ENCODE measurements around the gene OLAH.

The OLAH gene

DNA sequence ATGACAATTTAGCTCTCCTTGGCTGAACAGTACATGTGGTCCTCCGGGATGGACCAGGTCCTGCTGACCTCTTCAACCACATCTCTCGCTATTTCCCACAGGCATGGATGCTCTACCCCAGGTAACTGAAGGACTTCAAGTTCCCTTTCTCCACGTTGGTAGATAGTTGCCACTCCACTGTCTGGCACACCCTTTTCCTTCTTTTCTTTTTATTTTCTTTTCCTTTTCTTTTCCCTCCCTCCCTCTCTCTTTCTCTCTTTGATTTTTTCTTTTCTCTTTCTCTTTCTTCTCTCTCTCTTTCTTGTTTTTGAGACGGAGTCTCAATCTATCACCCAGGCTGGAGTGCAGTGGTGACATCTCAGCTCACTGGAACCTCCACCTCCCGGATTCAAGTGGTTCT is 47.7 kb downstream of the OLAH start:
- H4K8ac ChIP-seq (ENCODE audit: low read length) = no peak overlapping the region
- no peak overlapping the region for H3K4me2 ChIP-seq (ENCODE audit: low read length, poor library complexity, severe bottlenecking)
- no peaks in the 10 kb centered on the region for H3K36me3 ChIP-seq (ENCODE audit: control insufficient read depth in 1 of 2, insufficient read depth in 2 of 2, low read depth in 1 of 2, low read length in 2 of 2)
- no peak overlapping the region for H3K27ac ChIP-seq (ENCODE audit: low read length, poor library complexity, severe bottlenecking)
- H3K9me3 ChIP-seq (ENCODE audit: control insufficient read depth, low read length) = no peaks in the 10 kb centered on the region
- no peak overlapping the region for H2BK5ac ChIP-seq (ENCODE audit: low read depth, low read length, poor library complexity, severe bottlenecking)
- H3K14ac ChIP-seq (ENCODE audit: low read length in 2 of 2) = no peak overlapping the region
- peaks cover 4% of the 10 kb centered on the region for H3K4me1 ChIP-seq (ENCODE audit: control insufficient read depth, insufficient read depth, low read depth, low read length)
- no peak overlapping the region for H3K4ac ChIP-seq (ENCODE audit: low read depth in 1 of 2, low read length in 2 of 2)
- H3K9ac ChIP-seq (ENCODE audit: low read length) = no peak overlapping the region
- peaks cover 2% of the 10 kb centered on the region for H3K79me1 ChIP-seq (replicated peaks; ENCODE audit: low read length, poor library complexity, severe bottlenecking)
- H2AFZ ChIP-seq (ENCODE audit: low read depth, low read length) = no peak overlapping the region
- H3K27me3 ChIP-seq (ENCODE audit: control insufficient read depth in 1 of 2, insufficient read depth in 1 of 2, low read length in 2 of 2) = peaks cover 0 to 3% of the 10 kb centered on the region in 2 experiments
- no peak overlapping the region for H2BK15ac ChIP-seq (ENCODE audit: low read depth, poor library complexity, severe bottlenecking)
- H2AK5ac ChIP-seq (ENCODE audit: low read length, severe bottlenecking) = no peak overlapping the region
- no peak overlapping the region for H2BK12ac ChIP-seq (ENCODE audit: low read length in 2 of 2)
- H3K18ac ChIP-seq (ENCODE audit: low read depth in 1 of 2, low read length in 2 of 2) = no peak overlapping the region
- no peak overlapping the region for H3K4me3 ChIP-seq (ENCODE audit: insufficient read depth in 1 of 2, low read depth in 1 of 2, low read length in 2 of 2)
- H3K23ac ChIP-seq (ENCODE audit: low read length in 2 of 2) = no peak overlapping the region
- no peak for DNase-seq
- no peak overlapping the region for H2BK120ac ChIP-seq (ENCODE audit: low read depth, low read length)
- H4K91ac ChIP-seq (ENCODE audit: low read length) = no peak overlapping the region
- 89% methylated on average over 5 of the region's 5 CpGs for WGBS

DNA sequence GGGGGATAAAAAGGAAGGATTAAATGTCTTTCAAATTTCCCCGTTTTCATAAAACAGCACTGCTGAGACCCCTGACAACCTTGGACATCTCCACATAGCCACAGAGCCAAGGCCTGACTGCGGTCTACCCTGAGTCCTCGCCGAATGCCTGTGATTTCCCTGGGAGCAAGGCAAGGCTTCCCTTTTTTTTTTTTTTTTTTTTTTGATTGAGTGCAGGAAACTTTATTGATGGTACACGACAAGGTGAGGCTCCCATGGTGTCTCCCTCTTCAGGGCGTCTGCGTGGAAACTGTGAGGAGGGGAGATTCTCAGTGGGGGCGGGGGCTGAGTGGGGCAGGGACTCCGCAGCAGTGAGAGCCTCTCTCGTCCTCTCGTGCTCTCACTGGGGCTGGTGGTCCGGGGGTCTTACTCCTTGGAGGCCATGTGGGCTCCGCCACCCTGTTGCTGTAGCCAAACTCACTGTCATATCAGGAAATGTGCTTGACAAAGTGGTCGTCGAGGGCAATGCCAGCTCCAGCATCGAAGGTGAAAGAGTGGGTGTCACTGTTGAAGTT is 49.2 kb downstream of the OLAH start:
- H3K9me3 ChIP-seq (ENCODE audit: control insufficient read depth, low read length) = no peaks in the 10 kb centered on the region

DNA sequence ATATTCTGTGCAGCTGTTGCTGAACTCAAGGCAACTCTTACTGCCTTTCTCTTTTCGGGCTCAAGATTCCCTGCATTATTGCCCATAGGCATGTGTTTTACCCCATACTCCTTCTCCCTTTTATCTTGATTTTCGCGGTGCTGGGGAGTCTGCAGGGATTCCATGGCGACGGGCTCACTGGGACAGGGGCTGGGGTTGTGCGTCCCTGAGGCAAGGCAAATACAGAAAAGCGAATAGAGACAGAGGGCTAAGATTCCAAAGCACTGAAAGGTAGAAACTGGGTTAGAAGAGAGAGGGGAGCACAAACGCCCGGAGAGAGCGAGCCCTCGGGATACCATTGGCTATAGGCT is 52.9 kb downstream of the OLAH start:
- Histone ChIP-seq H3K36me3 (ENCODE audit: control insufficient read depth in 1 of 2, insufficient read depth in 2 of 2, low read depth in 1 of 2, low read length in 2 of 2) (peaks cover 3 to 14% of the 10 kb centered on the region in 2 experiments), H3K4ac (ENCODE audit: low read depth in 1 of 2, low read length in 2 of 2) (no peak overlapping the region), H3K27me3 (ENCODE audit: control insufficient read depth in 1 of 2, insufficient read depth in 1 of 2, low read length in 2 of 2) (peaks cover 0 to 3% of the 10 kb centered on the region in 2 experiments), H3K4me2 (ENCODE audit: low read length, poor library complexity, severe bottlenecking) (peak overlapping the region; percentile 95), H2BK120ac (ENCODE audit: low read depth, low read length) (no peak overlapping the region), H3K23ac (ENCODE audit: low read length in 2 of 2) (peak overlapping the region in 1 of 2 experiments; percentile 64), H3K18ac (ENCODE audit: low read depth in 1 of 2, low read length in 2 of 2) (peak overlapping the region in 1 of 2 experiments; percentile 30), H3K79me1 (replicated peaks; ENCODE audit: low read length, poor library complexity, severe bottlenecking) (peaks cover 6% of the 10 kb centered on the region), H2BK12ac (ENCODE audit: low read length in 2 of 2) (peak overlapping the region in 1 of 2 experiments; percentile 21), H3K27ac (ENCODE audit: low read length, poor library complexity, severe bottlenecking) (peak overlapping the region; percentile 54), H3K9ac (ENCODE audit: low read length) (peak overlapping the region; percentile 100), H2AFZ (ENCODE audit: low read depth, low read length) (peak overlapping the region; percentile 92), H2BK5ac (ENCODE audit: low read depth, low read length, poor library complexity, severe bottlenecking) (no peak overlapping the region), H3K4me1 (ENCODE audit: control insufficient read depth, insufficient read depth, low read depth, low read length) (peaks cover 5% of the 10 kb centered on the region), H2AK5ac (ENCODE audit: low read length, severe bottlenecking) (no peak overlapping the region), H4K91ac (ENCODE audit: low read length) (no peak overlapping the region), H3K14ac (ENCODE audit: low read length in 2 of 2) (no peak overlapping the region), H4K8ac (ENCODE audit: low read length) (peak overlapping the region; percentile 3), H3K9me3 (ENCODE audit: control insufficient read depth, low read length) (no peaks in the 10 kb centered on the region), H3K4me3 (ENCODE audit: insufficient read depth in 1 of 2, low read depth in 1 of 2, low read length in 2 of 2) (peak overlapping the region; percentile 65 to 99), H2BK15ac (ENCODE audit: low read depth, poor library complexity, severe bottlenecking) (no peak overlapping the region)
- no peak for DNase-seq
- WGBS = 7% methylated on average over 11 of the region's 11 CpGs

More for the DNA sequence above, 49.2 kb downstream of the OLAH start:
- H3K27ac ChIP-seq (ENCODE audit: low read length, poor library complexity, severe bottlenecking) = no peak overlapping the region
- H3K36me3 ChIP-seq (ENCODE audit: control insufficient read depth in 1 of 2, insufficient read depth in 2 of 2, low read depth in 1 of 2, low read length in 2 of 2) = no peaks in the 10 kb centered on the region
- no peak overlapping the region for H2BK12ac ChIP-seq (ENCODE audit: low read length in 2 of 2)
- H3K4ac ChIP-seq (ENCODE audit: low read depth in 1 of 2, low read length in 2 of 2) = no peak overlapping the region
- no peak overlapping the region for H3K4me2 ChIP-seq (ENCODE audit: low read length, poor library complexity, severe bottlenecking)
- no peak overlapping the region for H2BK120ac ChIP-seq (ENCODE audit: low read depth, low read length)
- H3K14ac ChIP-seq (ENCODE audit: low read length in 2 of 2) = no peak overlapping the region
- WGBS = 89% methylated on average over 15 of the region's 16 CpGs
- no peak for DNase-seq
- H3K27me3 ChIP-seq (ENCODE audit: control insufficient read depth in 1 of 2, insufficient read depth in 1 of 2, low read length in 2 of 2) = peaks cover 0 to 3% of the 10 kb centered on the region in 2 experiments
- no peak overlapping the region for H3K18ac ChIP-seq (ENCODE audit: low read depth in 1 of 2, low read length in 2 of 2)
- no peak overlapping the region for H3K23ac ChIP-seq (ENCODE audit: low read length in 2 of 2)
- no peak overlapping the region for H3K4me3 ChIP-seq (ENCODE audit: insufficient read depth in 1 of 2, low read depth in 1 of 2, low read length in 2 of 2)
- H3K4me1 ChIP-seq (ENCODE audit: control insufficient read depth, insufficient read depth, low read depth, low read length) = peaks cover 4% of the 10 kb centered on the region
- no peak overlapping the region for H2AFZ ChIP-seq (ENCODE audit: low read depth, low read length)
- peaks cover 4% of the 10 kb centered on the region for H3K79me1 ChIP-seq (replicated peaks; ENCODE audit: low read length, poor library complexity, severe bottlenecking)
- no peak overlapping the region for H2BK15ac ChIP-seq (ENCODE audit: low read depth, poor library complexity, severe bottlenecking)
- H2AK5ac ChIP-seq (ENCODE audit: low read length, severe bottlenecking) = no peak overlapping the region
- H2BK5ac ChIP-seq (ENCODE audit: low read depth, low read length, poor library complexity, severe bottlenecking) = no peak overlapping the region
- H4K91ac ChIP-seq (ENCODE audit: low read length) = no peak overlapping the region
- no peak overlapping the region for H4K8ac ChIP-seq (ENCODE audit: low read length)
- no peak overlapping the region for H3K9ac ChIP-seq (ENCODE audit: low read length)

DNA sequence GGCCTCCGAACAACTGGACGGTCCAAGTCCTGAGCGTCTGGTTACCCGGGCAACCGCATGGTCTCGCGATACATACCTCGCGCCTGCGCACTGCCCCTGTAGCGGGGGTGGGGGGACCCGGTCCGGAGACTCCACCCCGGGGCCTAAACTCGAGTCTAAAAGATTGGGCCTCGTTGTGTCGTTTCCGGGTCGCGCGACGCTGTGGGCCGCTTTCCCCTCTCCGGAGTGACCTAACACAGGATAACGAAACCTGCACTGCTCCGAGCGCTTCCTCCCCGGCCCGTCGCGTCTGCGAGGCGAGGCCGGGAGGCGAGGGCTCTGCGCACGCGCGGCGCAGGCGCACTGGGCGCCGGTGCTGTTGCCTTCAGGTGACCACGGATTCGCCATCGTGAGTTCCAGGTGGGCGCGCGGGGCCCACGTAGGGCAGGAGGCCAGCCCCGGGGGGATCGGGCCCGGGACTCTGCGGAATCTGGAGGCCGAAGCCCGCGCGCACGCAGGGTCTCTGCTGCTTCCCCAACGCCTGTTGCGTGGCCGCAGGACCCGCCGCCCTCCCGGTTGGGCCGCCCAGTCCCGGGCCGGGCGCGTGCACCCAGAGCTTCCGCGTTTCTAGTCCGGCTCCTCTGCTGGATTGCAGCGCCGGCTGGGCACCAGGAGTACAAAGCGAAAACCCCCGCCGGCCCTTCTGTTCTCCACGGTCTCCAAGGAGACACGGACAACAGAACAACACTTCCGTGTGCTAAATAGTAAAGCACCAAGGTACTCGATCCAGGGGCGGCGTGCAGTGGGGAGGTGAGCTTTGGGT is 53.5 kb downstream of the OLAH start, which contains the start of gene RPP38:
RPP38 (plus strand) TSS at position 345 of the 802 bp plus-strand sequence. CDS start 5,960 bp downstream, outside the sequence.
- H3K79me1 ChIP-seq (replicated peaks; ENCODE audit: low read length, poor library complexity, severe bottlenecking) = peaks cover 9% of the 10 kb centered on the region
- DNase-seq = peak; percentile 96

More for the DNA sequence above, 53.5 kb downstream of the OLAH start, which contains the start of gene RPP38:
- H3K23ac ChIP-seq (ENCODE audit: low read length in 2 of 2) = peak within 1 kb of the TSS; percentile 64 to 93
- H3K18ac ChIP-seq (ENCODE audit: low read depth in 1 of 2, low read length in 2 of 2) = peak within 1 kb of the TSS; percentile 96 to 99
- H3K9me3 ChIP-seq (ENCODE audit: control insufficient read depth, low read length) = no peaks in the 10 kb centered on the region
- peaks cover 3 to 18% of the 10 kb centered on the region in 2 experiments for H3K36me3 ChIP-seq (ENCODE audit: control insufficient read depth in 1 of 2, insufficient read depth in 2 of 2, low read depth in 1 of 2, low read length in 2 of 2)
- peaks cover 0 to under 1% of the 10 kb centered on the region in 2 experiments for H3K27me3 ChIP-seq (ENCODE audit: control insufficient read depth in 1 of 2, insufficient read depth in 1 of 2, low read length in 2 of 2)
- H2AK5ac ChIP-seq (ENCODE audit: low read length, severe bottlenecking) = no peak within 1 kb of the TSS
- H3K27ac ChIP-seq (ENCODE audit: low read length, poor library complexity, severe bottlenecking) = peak within 1 kb of the TSS; percentile 100
- peak within 1 kb of the TSS; percentile 94 for H2BK5ac ChIP-seq (ENCODE audit: low read depth, low read length, poor library complexity, severe bottlenecking)
- peak within 1 kb of the TSS; percentile 92 for H2AFZ ChIP-seq (ENCODE audit: low read depth, low read length)
- peak within 1 kb of the TSS; percentile 99 for H2BK120ac ChIP-seq (ENCODE audit: low read depth, low read length)
- peaks cover 5% of the 10 kb centered on the region for H3K4me1 ChIP-seq (ENCODE audit: control insufficient read depth, insufficient read depth, low read depth, low read length)
- peak within 1 kb of the TSS; percentile 97 for H4K8ac ChIP-seq (ENCODE audit: low read length)
- WGBS = under 1% methylated on average over 81 of the region's 84 CpGs
- peak within 1 kb of the TSS; percentile 90 to 99 for H3K4me3 ChIP-seq (ENCODE audit: insufficient read depth in 1 of 2, low read depth in 1 of 2, low read length in 2 of 2)
- H3K9ac ChIP-seq (ENCODE audit: low read length) = peak within 1 kb of the TSS; percentile 100
- peak within 1 kb of the TSS; percentile 98 for H2BK15ac ChIP-seq (ENCODE audit: low read depth, poor library complexity, severe bottlenecking)
- H4K91ac ChIP-seq (ENCODE audit: low read length) = peak within 1 kb of the TSS; percentile 92
- peak within 1 kb of the TSS; percentile 95 for H3K4me2 ChIP-seq (ENCODE audit: low read length, poor library complexity, severe bottlenecking)
- H3K14ac ChIP-seq (ENCODE audit: low read length in 2 of 2) = peak within 1 kb of the TSS in 1 of 2 experiments; percentile 87
- peak within 1 kb of the TSS; percentile 73 to 96 for H3K4ac ChIP-seq (ENCODE audit: low read depth in 1 of 2, low read length in 2 of 2)
- peak within 1 kb of the TSS; percentile 12 to 21 for H2BK12ac ChIP-seq (ENCODE audit: low read length in 2 of 2)
